Activated CD4-positive, alpha-beta T cell treated with anti-CD3 and anti-CD28 coated beads for 4 hours (primary cell): ENCODE results near the gene PARVG.

Experiments used
- DNase-seq, 2 donors: peaks; one replicate each; pipeline ENCODE4 v3.0.0-alpha.2; 2020

PARVG gene

DNA sequence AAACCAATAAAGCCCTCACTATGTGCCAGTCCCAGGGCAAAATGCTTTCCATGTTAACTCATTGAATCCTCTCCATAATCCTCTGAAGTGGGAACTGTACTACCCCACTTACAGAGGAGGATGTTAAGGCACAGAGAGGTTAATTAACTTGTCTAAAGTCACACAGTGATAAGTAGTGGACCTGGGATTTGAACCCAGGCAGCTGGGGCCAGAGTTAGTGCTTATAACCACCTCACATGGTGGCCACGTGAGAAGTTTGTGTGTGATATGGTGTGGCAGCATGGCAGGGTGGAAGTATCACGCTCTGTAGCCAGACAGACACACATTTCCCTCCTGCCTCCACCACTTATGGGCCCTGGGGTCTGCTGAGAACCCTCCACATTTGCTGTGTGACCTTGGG, 16.5 kb downstream of the PARVG start:
- no peak for DNase-seq

DNA sequence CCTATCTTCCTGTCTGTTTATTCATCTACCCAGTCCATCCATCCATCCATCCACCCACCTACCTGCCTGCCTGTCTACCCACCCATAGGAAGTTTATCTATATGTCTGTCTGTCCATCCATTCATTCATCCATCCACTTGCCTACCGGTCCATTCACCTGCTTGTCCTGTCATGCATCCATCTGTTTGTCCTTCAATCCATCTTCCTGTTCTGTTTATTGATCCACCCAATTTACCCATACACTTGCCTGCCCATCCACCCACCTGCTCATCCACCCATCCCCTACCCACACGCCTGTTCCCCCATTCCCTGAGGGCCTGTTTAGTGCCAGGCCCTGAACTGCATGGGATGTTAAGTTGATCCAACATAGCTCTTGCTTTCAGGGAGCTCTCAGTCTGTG, 18.4 kb downstream of the PARVG start:
- no peak for DNase-seq

DNA sequence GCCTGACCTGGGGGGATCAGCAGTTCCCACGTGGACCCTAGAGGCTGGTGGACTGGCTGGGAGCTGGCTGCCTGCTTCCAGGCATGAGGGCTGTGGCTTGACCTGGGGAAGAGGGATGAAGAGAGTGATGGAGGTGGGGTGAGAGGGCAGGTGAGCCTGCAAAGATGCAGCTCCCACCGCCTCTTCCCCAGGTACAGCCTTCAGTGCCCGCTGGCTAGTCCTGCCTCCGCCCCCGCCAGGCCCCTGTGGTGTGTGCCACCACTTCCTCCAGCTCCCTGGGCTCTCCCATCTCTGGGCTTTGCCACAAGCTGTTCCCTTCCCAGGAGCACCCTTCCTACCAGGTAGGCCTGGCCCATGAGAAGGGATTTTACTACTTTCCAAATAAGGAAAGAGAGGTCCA, 19.1 kb downstream of the PARVG start:
- no peak for DNase-seq

DNA sequence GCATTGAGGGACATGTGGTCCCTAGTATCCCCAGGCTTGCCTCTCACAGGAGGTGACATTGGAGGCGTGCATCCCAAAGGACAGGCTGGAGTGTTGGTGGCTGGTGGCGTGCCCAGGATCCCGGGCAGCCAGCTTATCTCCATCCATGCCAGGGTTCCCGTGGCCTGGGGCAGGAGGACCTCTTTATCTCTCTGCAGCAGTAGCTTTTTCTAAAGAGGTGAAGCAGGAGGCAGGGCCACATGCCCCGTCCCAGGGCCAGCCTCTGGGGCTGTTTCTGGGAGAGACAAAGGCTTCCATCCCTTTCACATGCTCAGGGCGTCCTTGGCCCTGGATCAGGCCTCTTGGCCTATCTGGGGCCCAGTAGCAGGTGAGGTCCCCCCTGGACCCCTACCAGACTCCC, 19.7 kb downstream of the PARVG start:
- no peak for DNase-seq

DNA sequence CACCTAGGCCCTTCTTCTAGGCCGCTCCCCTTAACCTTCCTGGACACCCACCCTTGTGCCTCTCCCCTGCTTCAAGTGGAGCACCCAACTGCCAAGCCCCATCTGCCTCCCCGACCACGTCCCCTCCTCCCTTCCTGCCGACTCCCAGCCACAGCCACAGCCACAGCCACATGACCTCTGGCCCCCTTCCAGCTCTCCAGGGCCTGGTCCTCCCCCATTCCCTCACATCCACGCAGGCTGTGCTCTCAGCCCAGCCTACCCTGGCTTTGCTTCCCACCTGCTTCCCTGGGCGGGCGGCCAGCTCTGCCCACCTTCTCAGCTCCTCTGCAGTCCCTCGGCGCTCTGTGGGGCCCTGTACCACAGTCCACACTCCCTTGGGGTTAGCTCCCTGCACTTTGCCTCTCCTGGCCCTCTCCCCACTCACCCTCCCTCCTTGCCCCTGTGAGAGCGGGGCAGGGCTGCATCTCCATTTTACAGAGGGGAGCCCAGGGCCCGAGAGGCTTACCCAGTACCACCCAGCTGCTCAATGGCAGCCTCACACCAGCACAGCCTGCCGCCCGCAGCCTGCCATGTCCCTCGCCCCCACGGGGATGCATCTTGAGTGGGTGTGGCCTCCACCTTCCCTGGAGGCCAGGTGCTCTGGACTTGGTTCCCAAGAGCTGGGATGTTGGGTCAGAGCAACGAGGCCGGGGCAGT, 20.3 kb downstream of the PARVG start:
- no peak for DNase-seq

DNA sequence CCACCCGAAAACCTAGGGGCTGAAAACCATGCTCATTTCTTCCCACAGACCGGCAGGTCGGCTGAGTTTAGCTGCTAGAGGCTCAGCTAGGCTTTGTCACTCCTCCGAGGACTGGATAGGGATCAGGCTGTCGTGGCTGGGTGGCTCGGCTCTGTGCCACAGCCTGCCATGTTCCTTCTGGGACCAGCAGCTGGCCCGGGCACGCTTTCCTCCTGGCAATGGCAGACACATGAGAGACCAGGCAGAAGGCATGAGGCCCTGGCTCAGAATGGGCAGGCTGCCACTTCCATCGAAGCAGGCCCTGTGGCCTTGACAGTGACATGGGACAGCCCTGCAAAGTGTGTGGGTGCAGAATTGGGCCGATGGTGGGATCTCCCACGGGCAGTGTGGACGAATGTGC, 20.9 kb downstream of the PARVG start:
- no peak for DNase-seq

DNA sequence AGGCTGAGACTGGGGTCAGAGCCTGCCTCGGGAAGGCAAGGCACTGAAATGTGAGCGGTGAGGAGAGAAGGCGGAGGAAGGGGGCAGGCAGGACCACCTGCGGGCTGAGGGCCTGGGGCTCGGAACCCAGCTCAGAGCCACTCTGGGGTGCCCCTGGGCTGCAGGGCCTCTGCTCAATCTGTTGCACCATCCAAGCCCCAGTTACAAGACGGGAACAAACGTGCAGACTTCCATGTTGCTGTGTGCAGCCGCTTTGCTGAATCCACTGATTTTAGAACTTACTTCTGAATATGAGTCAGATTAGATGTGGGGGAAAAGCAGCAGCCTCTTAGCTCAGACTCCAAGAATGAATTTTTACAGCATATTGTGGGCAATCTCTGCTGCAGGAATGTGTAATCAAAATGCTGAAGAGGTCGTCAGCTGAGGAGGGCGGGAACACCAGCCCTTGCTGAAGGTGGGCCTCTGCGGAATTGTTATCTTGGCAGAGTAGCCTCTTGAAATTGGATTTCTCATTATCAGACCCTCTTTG, 21.6 kb downstream of the PARVG start:
- DNase-seq, result no peak

DNA sequence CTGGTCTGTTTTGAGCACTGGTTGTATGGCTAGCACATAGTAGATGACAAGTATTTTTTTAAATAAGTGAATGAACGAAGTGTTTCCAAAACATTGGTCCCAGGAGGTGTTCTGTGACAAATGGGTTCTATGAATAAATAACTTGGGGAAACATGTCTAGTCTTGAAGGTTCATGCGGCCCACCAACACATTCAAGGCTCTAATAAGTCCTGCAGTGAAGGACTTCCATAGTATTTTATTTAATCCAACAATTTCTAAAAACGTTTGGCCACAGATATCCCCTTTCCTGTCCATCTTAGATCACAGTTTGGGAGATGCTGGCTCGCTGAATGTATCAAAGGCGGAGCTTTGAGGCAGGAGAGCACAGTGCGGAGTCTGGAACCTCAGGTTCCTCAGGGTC, 22.5 kb downstream of the PARVG start:
- no peak for DNase-seq

DNA sequence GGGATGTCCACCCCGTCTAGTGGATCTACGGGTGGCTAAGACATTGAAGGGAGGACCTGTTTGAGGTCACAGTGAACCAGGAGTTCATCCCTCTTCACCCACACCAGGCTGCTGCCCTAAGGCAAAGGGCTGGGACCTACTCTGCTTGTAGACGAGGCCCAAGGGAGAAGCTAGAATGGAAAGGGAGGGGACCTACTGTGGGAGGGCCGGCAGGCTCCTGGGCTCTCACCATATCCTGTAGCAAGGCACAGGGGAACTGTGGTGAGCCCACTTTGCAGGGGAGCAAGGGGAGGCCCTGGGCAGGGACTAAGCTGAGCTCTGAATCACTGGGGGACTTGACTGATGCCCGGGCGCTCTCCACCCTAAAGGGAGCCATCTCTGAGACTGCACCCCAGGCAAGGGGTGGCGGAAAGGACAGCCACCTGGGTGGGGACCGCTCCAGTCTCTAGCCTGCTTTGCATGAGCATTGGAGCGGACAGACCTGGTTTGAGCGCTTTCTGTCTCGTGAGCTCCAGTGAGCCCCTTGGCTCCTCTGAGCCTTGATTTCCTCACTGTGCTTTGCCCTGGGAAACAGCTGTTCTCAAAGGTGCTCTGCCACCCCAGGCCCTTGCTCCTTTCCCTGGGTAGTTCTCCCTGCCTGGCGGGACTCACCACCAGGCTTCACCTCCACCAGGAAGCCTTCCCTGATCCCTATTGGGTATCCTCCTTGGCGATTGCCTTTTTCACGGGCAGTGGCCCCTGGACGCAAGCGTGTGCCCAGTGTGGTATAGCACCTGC, 24.2 kb downstream of the PARVG start:
- no peak for DNase-seq

DNA sequence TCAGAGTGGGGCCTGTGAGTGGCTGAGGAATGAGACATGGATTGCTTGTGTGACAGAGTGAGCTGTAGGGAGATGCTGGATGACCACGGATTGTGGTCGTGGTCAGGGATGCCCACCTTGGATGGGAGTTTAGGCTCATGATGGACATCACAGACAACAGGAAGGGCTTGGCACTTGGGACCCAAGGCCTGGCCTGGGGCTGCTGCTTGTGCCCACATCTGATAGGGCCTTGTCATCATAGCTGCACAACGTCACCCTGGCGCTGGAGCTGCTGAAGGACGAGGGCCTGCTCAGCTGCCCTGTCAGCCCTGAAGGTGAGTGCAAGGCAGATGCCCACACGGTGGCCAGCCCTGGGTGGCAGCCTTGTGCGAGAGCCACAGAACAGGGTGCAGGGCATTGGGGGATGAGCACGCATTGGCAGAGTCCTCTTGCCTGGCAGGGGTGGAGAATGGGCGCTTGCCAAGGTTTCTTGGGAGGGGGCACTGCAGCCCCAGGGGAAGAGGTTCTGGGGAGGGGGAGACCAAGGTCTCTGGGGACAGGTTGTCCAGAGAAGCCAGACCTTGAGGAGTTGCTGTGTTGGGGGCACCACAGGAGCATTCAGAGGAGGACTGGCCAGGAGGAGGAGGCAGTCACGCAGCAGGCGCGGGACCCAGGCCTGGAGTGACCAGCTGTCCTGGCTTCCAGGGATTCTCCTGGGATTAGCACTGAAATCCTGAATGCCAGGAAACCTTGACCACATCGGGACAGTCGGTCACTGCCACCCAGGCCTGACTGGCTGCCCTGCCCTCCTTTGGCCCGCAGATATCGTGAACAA, 25.0 kb downstream of the PARVG start:
- no peak for DNase-seq

DNA sequence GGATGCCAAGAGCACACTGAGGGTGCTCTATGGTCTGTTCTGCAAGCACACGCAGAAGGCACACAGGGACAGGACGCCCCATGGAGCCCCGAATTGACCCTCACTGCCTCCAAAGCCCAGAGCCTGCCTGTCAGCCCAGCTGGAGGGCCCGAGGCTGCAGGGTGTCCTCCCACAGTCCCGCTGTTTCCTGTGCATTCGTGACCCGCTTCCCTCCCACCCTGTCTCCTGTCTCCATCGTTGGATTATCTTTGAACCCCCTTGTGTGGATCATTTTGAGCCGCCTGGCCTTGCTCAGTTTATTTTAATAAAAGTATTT, 25.6 kb downstream of the PARVG start:
- no peak for DNase-seq

DNA sequence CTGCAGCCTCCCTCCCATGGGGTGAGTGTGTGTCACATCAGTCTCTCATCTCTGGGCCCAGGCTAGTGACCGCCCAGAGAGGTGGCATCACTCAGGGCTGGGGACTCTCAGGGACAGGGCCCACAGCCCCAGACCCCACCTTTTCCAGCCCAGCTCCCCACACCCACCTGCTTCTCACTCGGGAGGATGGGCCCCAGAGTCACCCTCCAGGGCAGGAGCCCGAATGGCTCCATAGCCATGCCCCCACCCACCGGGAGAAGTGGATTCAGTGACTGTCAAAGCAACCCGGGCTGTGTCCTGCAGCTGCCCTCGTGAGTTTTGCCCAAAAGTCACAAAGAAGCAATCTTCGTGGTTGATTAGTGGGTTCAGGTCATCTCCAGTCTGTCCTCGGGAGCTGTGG, 26.0 kb downstream of the PARVG start:
- no peak for DNase-seq

DNA sequence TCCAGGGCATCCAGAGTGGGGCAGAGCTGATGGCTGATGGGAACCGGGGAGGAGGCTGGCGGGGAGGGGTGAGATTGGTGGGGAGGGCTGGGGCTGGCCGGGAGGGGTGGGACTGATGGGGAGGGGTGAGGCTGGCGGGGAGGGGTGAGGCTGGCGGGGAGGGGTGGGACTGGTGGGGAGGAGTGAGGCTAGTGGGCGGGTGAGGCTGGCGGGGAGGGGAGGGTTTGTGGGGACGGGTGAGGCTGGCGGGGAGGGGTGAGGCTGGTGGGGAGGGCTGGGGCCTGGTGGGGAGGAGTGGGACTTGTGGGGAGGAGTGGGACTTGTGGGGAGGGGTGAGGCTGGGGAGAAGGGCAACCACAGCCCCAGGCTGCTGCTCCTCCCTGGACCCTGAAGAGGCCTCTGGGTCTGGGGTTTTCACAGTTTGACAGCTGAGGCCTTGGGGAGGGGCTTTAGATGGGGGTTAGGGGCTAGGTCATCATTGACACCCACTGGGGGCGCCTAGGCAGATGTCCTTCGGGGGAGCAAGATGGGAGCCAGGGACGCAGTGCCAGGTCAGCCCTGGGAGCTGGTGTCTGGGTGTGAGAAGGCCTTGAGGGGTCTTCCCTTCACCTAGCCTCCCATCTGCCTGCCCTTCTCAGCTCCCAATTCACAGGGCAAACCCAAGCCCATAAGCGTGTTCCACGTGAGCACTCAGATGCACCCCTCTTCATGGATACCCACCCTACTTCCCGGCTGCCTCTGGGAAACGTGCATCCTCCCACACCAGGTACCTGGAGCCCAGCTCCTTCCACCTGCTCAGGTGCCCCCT, 26.7 kb downstream of the PARVG start:
- DNase-seq, result no peak

DNA sequence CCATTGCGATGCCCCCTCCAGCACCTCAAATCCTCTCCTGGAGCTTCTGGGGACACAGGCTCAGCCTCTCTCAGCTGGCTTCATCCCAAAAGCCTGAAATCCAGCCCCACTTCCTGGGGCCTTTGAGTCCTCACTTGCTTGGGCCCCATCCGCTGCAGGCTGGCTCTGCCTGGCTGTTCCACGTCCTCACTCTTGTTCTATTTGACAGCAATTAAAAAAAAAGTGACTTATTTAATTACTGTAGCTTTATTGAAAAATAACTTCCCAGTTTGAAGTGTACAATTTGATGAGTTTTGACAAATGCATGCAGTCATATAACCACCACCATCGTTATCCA, 27.2 kb downstream of the PARVG start:
- no peak for DNase-seq

DNA sequence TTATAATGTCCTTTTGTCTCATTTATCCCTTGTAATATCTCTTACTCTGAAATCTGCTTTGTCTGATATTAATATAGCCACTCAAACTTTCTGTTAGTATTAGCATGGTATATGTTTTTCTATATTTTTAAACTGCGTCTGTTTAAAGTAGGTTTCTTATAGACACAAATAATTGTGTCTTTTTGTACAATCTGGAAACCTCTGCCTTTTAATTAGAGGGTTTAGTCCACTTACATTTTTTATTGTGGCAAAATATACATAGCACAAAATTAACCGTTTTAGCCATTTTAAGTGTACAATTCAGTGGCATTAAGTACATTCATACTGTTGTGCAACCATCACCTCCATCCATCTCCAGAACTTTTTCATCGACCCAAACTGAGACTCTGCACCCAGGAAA, 28.6 kb downstream of the PARVG start:
- DNase-seq, result no peak

DNA sequence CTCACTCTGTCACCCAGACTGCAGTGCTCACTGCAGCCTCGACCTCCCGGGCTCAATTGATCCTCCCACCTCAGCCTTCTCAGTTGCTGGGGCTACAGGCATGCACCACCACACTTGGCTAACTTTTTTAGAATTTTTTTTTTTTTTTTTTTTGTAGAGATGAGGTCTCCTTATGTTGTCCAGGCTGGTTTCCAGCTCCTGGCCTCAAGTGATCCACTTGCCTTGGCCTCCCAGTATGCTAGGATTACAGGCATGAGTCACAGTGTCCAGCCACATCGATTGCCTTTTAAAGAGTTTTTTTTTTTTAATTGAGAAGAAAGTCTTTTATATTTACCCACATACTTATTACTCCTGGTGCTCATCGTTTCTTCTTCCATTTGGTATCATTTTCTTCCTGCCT, 30.0 kb downstream of the PARVG start:
- no peak for DNase-seq

DNA sequence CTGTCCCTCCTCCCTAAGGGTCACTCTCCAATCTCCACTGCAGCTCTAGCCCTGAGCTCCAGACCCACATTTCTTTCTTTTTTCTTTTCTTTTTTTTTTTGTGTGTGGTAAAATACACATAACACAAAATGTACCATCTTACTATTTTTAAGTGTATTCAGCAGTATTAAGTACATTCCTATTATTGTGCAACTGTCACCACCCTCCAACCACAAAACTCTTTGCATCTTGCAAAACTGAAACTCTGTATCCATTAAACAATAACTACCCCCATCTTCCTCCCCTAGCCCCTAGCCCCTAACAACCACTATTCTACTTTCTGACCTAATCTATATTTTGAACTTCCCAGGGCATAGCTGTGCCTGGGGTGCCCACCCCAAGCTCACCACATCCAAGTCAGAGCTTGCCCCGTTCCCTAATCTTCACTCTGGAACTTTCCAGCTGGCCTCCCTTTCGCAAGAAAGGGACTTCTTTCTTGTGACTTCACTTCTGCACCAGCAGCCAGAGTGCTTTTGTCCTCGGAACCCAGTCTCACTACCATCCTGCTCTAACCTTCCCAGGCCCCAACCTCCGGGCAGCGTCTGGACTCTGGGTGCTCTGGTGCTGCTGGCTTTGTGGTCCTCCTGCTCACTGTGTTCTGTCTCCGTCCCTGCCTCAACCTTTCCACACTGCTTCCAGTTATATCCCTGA, 30.7 kb downstream of the PARVG start:
- no peak for DNase-seq

DNA sequence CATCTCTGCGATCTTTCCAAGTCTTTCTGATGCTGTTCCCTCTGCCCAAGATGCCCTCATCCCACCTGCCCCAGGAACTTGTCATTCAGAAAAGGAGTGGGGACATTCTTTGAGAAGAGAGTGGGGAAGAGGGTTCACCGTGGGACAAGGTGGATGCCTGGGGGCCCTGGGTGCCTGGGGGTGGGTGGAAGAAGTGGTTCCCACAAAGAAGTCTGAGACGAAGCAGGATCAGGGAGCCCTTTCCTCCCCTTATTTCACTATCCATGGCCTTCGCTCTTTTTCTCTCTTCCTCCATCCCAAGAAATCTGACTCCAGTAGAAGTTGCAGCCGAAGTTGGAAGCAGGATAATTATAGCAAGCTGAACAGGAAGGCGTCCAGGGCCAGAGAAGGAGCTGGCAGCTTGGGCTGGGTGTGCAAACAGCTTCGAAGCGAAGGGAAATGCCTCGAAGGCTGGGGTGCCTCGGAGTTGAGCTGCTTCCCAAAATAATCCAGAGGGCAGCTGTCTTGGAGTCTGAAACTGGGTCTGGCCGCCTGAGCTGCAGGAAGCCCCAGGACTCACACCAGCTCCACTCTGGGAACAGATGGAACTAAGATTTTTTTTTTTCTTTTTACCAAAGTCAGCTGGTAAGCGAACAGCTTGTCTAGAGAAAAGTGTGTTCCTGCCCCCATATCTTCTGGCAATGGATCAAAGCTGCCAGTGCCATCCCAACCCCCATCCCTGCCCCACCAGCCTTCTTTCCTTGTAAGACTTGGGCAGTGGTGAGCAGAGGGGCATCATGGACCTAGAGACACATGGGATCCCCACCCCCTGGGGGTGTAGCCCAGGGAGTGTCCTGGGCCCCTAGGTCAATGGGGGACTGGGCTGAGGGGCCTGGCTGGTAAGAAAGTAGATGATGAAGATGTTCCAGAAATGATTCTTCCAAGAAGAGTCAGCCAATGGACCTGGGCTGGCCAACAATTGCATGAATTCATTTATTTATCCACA, 31.5 kb downstream of the PARVG start:
- DNase-seq, result no peak

DNA sequence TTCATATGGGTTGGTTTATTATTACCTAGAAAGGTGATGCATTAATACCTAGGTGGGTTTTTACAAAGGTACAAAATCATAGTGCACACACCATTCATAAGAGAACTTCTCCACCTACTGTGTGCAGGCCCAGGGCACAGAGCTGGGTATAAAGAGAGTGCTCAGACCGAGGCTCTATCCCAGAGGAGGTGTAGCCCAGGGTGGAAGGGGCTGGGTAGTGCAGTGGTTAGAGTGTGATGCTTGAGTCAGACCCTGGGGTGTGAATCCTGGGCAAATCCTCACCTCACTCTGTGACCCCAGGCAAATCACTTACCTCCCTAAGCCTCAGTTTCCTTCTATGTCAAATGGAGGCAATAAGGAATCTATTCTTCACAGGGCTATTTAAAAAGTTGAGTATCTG, 32.2 kb downstream of the PARVG start:
- DNase-seq, result no peak

DNA sequence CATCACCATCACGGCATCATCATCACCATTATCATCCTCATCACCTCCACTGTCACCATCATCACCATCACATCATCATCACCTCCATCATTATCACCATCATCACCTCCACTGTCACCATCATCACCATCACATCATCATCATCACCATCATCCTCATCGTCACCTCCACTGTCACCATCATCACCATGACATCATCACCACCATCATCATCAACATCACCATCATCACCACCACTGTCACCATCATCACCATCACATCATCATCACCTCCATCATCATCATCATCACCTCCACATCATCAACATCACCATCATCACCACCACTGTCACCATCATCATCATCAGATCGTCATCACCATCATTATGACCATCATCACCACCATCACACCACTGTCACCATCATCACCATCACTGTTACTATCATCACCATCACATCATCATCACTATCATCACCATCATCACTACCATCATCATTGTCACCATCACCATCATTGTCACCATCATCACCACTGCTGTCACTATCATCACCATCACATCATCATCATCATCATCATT, 32.8 kb downstream of the PARVG start:
- DNase-seq, result no peak

DNA sequence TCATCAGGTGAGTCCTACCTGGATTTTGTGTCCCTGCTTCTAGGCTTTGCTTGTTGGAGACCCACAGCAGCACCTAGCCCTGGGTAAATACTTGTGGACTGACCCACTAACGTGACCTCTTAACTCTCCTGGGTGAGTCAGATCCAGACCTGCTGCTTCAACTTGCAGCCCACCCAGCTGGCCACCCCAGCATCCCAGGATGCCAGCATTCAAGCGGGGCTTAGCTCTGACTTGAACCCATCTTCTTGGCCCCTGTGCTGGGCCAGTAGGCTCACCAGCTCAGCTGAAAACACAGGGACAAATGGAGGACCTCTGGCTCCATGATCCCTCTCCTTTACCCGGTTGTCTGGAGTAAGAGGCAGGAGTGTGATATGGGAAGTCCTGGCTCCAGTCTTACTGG, 33.5 kb downstream of the PARVG start:
- DNase-seq, result no peak
